GM18511 (cell line): Measurements from ENCODE around the gene C19orf33.
A peak's percentile ranks its signal among the peaks of the same experiment; 100 is the strongest.
"Not testable (repeated sequence)": the region's sequence is repeated elsewhere in the genome, so short reads cannot be mapped to it uniquely, and the experiment has no call there.

Source experiments
- ATAC-seq: cut with Tn5 transposase; IDR thresholded peaks from one replicate; pipeline ENCODE4 v1.9.1; 2021; ENCODE audit warnings: mild to moderate bottlenecking, moderate library complexity; ENCODE audit not compliant: unreplicated experiment

C19orf33 gene

DNA sequence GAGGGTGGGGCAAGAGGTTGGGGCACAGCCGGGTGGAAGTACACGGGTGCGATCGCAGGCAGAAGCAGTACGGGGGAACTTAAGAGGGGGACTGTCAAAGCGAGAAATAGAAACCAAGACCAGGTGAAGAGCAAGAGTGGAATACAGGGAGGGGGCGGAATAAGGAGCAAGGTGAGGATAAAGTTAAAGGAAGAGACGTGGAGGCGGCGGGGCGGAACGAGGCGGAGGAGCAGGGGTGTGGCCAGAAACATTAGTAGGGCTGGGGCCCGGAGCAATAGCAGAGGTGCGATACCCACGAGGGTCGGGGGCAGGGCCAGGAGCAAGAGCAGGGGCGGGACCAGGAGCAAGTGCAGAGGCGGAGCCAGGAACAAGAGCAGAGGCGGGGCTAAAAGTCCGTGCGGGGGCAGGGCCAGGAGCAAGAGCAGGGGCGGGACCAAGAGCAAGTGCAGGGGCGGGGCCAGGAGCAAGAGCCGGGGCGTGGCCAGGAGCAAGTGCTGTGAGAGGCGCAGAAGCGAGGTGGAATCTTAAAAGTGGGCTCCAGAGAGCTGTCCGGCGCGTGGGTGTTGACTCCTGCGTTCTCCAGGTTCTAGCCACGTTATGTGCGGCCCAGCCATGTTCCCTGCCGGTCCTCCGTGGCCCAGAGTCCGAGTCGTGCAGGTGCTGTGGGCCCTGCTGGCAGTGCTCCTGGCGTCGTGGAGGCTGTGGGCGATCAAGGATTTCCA, 32.7 kb downstream of the C19orf33 start:
- ATAC-seq = peak; percentile 54

DNA sequence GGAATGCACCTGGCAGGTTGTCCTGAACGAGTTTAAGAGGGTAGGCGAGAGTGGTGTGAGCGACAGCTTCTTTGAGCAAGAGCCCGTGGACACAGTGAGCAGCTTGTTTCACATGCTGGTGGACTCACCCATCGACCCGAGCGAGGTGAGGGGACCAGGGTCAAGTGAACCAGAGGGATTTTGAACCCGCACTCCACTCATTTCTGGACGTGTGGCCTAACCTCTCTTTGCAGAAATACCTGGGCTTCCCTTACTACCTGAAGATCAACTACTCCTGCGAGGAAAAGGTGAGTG, 33.3 kb downstream of the C19orf33 start:
- no peak for ATAC-seq

DNA sequence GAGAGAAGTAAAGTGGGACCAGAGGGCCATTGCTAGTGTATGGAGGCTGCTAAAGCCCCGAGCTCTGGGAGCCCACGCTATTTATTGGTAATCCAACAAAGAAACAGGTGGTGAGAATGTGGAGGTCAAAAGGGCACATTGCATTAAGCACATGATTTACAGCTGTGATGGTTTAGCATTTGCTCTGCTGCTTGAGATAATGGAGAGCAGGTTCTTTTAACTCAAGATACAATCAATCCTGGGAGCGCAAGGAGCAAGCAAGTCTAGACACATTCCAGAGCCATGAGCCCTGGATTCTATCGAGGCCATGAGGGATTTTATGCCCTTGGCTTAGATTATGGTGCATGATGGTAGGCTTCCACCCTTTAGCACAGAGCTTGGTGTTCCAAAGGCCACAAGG, 35.0 kb downstream of the C19orf33 start:
- not testable (repeated sequence) for ATAC-seq

DNA sequence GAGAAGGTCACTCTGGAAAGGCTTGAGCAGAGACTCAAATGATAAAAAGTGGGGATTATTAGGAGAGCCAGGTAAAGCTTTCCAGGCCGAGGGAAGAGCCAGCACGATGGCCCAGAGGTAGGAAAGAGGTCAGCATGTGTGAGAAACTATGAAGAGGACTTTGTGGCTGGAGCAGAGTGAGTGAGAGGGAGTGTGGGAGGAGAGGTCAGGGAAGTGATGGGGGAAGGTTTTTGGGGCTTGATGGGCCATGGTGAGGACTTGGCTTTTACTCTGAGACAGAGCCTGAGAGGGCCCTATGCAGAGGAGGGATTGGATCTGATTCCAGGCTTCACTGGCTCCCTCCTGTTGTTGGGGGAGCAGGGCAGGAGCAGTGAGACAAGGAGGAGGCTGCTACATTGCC, 36.9 kb downstream of the C19orf33 start:
- no peak for ATAC-seq

DNA sequence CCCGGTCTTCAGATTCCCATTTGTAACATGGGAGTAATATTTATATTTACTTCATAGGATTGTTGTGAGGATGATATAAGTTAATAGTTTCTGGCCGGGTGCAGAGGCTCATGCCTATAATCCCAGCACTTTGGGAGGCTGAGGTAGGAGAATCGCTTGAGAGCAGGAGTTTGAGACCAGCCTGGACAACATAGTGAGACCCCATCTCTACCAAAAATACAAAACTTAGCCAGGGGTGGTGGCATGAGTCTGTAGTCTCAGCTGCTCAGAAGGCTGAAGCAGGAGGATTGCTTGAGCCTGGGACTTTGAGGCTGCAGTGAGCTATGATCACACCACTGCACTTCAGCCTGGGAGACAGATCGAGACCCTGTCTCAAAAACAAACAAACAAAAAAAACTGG, 42.8 kb downstream of the C19orf33 start:
- no peak for ATAC-seq

DNA sequence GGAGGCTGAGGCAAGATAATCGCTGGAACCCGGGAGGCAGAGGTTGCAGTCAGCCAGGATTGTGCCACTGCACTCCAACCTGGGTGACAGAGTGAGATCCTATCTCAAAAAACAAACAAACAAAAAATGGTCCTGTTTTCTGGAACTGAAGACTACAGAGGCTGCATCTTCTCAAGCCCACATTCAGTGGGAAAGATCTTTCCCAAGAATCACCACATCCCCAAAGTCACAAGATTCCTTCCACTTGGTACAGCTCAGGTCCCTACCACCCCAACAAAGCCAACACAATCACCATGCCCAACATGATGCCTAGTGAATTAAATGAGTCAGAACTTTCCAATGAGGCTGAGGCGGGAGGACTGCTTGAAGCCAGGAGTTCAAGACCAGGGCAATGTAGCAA, 46.8 kb downstream of the C19orf33 start:
- no peak for ATAC-seq

DNA sequence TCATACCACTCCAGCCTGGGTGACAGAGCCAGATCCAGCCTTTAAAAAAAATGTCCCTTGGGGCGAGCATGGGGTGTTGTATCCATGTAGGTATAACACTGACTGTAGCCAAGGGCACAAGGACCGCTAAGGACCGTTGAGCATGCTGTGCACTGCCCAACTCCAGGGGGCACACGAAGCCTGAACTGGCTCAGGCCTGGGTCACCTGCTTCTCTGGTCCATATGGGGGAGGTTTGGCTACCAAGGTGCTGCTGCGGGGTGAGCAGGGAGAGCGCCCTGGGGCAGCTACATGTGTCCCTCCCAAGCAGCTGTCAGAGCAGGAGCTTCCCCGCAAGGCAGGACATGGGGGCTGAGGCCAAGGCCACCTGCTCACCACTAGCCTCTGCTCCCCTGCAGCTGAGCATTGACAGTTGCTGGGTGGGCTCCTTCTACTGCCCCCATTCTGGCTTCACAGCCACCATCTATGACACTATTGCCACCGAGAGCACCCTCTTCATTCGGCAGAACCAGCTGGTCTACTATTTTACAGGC, 47.9 kb downstream of the C19orf33 start:
- no peak for ATAC-seq

DNA sequence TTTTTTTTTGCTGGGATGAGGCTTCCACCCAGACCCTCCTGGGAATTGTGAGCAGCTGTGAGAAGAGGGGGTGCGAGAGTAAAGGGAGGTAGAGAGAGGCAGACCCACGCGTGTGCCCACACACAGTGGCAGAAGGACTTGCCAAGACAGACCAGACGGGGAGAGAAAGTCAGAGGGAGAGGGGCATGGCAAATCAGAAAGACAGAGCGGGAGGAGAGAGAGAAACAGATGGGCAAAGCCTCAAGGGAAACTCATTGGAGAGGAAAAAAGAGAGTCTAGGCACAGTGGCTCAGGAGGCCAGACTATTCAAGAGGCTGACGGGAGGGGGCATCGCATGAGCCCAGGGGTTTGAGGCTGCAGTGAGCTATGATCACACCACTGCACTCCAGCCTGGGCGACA, 48.6 kb downstream of the C19orf33 start:
- ATAC-seq = no peak
